NCI-H526 (cell line): ENCODE measurements around the gene HSD17B11.
"Not testable (repeated sequence)": the region's sequence is repeated elsewhere in the genome, so short reads cannot be mapped to it uniquely, and the experiment has no call there.

Experiments used
- DNase-seq, 2 experiments: peaks; one replicate each; lab custom pipeline; 2025; lab: John Stamatoyannopoulos, UW

Gene HSD17B11

DNA sequence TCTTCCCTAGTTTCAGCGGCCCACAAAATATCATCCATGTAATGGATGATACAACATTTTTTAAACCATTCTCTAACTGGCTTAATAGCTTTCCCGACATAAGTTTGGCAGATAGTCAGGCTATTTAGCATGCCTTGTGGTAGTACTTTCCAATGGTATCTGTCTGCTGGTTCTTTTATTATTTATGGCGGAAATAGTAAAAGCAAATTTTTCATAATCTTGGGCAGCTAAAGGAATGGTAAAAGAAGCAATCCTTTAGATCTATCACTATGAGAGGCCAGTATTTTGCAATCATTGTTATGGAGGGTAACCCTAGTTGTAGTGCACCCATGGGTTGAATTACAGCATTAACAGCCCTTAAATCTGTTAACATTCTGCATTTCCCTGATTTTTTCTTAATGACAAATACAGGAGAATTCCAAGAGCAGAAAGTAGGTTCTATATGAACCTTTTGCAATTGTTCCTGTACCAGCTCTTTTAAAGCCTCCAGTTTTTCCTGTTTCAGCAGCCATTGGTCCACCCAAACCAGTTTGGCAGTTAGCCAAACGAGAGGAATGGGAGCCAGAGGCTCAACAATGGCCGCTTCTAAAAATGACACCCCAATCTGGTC lies 14.3 kb upstream of the HSD17B11 start:
- no peak for DNase-seq

DNA sequence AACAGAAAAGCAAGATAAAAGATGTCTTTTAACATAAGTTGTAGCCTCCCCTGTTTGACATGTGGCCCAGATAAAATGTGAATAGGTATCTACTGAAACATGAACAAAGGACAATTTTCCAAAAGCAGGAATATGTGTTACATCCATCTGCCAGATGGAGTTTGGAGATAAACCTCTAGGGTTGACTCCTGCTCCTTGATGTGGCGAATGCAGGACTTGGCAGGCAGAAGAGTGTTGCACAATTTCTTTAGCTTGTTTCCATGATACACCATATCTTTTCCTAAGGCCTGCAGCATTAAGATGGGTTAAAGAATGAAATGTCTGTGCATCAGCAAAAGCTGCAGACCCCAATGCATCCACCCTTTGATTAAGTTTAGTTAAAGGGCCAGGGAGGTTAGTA lies 12.7 kb upstream of the HSD17B11 start:
- not testable (repeated sequence) for DNase-seq

DNA sequence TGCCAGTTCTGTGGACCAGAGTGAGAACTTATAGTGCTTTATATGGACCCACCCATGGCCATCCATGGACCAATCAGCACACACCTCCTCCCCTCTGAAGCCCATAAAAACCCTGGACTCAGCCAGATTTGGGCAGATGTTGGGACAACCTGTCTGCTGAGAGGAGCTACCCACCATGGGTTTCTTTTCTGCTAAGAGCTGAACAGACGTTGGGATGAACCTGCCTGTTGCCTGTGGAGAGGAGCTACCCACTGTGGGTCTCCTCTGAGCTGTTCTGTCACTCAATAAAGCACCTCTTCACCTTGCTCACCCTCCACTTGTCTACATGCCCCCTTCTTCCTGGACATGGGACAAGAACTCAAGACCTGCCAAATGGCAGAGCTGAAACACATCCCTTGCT lies 9.0 kb upstream of the HSD17B11 start:
- DNase-seq, result no peak

DNA sequence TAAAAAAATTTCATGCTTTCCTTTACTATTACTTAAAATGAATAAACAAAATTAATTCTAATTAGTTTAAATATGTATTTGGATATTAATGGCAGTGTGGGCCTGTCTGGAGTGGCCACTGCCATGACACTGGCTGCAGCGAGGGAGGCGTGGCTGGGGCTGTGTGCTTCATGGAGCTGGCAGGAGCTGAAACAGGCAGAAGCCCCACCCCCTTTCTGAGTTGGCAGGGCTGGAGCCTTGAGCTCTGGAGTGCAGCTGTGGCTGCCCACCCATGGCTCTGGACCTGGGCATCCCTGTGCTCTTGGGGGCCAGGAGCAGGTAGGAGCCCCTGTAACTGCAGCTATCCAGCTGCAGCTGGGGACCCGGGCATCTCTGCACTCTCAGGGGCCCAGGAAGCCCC lies 8.2 kb upstream of the HSD17B11 start:
- peak in 1 of 2 experiments; percentile 1 for DNase-seq

DNA sequence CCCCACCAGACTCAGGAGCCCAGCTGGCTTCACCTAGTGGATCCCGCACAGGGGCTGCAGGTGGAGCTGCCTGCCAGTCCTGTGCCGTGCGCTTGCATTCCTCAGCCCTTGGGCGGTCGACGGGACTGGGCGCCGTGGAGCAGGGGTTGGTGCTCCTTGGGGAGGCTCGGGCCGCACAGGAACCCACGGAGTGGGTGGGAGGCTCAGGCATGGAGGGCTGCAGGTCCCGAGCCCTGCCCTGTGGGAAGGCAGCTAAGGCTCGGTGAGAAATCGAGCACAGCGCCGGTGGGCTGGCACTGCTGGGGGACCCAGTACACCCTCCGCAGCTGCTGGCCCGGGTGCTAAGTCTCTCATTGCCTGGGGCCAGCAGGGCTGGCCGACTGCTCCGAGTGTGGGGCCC lies 4.9 kb upstream of the HSD17B11 start:
- not testable (repeated sequence) for DNase-seq

DNA sequence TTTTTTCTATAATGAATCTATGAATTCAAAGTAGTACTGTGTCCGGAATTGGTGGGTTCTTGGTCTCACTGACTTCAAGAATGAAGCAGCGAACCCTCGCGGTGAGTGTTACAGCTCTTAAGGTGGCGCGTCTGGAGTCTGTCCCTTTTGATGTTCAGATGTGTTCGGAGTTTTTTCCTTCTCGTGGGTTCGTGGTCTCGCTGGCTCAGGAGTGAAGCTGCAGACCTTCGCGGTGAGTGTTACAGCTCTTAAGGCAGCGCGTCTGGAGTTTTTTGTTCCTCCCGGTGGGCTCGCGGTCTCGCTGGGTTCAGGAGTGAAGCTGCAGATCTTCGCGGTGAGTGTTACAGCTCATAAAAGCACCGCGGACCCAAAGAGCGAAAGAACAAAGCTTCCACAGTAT lies 4.1 kb upstream of the HSD17B11 start:
- not testable (repeated sequence) for DNase-seq

DNA sequence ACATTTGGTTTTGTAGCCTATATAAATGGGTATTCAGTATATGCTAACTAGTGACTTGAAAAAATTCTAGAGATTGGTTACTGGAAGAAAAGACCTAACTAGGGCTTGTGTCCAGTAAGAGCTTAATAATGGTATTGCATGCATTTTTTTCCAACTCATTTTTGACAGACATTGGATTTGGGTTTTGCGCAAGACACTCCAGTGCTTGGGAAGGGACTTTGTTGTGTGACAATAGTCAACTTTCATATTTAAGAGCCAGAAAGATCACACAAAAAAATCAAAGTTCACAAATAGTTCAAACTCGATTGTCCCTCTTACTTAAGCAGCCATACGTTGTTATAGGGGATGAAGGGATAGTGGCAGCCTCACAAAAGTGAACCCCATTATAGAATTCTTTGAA lies 1.2 kb upstream of the HSD17B11 start:
- no peak for DNase-seq

DNA sequence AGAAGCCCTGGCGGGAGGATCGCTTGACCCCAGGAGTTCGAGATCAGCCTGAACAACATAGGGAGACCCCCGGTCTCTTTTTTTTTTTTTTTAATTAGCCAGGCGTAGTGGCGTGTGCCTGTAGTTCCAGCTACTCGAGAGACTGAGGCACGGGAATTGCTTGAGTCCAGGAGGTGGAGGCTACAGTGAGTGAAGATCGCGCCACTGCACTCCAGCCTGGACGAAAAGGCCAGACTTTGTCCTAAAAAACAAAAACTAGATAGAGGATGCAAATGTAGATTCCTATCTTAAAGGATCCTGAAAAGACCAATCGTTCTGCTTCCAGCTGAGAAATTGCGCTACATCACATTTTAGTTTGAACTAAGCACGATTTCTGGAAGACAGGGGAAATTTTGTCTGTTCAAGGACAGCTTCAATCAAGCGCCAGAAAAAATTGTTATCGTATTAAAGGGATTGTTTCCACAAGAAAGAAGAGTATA lies 627 bp upstream of the HSD17B11 start:
- DNase-seq, result no peak

DNA sequence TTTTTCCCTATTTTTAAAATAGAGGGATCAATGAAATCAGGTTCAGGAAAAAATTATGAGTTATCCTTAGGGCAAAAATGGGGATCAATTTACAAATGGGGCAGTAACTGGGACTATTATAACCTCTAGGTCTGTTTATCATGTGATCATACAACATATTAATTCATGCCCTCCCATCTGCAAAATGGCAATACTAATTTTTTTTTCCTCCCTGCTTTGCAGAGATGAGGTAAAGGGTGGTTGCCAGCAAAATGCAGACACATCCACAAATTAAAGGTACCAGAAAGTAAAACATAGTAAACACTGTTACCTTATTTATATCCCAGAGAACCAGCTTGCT lies 467 bp downstream of the HSD17B11 start:
- DNase-seq, result peak in 1 of 2 experiments; percentile 26

DNA sequence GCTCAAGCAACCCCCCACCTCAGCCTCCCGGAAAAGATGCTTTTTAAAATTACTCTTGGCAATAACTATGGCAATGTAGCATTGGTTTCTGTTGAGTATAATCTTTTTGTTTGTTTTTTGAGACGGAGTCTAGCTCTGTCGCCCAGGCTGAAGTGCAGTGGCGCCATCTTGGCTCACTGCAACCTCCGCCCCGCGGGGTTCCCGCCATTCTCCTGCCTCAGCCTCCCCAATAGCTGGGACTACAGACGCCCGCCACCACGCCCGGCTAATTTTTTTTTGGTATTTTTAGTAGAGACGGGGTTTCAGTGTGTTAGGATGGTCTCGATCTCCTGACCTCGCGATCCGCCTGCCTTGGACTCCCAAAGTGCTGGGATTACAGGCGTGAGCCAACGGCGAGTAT lies 933 bp downstream of the HSD17B11 start:
- DNase-seq, result peak in 1 of 2 experiments; percentile 5

DNA sequence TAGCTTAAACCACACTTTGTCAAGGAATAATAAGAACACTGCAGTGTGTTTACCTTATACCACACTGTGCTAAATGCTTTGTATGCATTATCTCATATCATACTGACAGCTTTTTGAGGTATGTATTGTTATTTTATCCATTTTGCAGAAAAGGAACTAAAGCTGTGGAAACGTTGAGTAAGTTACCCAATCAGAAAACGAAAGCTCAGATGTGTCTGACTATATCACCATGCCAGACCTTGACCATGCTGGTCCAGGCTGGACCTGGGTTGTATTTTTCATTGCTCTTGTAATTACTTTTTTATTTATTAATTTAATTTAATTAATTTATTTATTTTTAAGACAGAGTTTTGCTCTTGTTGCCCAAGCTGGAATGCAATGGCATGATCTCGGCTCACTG lies 2.1 kb downstream of the HSD17B11 start:
- DNase-seq, result no peak

DNA sequence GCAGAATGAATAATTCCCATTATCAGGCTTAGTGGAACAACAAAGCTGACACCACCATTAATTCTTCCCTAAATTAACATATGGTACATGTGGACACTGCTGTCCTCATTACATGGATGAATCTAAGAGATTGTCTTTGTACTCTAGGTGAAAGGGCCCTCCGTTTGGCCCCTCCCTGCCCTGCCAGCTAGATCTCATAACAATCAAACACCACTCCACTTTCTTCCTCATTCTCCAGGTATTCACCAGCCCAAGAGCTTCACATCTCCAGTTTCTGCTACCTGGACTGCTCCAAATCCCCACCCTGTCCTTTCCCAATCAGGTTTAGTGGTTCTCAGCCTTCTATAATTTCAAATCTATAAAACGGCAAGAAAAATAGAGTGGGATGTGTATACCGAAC lies 3.8 kb downstream of the HSD17B11 start:
- DNase-seq, result no peak

DNA sequence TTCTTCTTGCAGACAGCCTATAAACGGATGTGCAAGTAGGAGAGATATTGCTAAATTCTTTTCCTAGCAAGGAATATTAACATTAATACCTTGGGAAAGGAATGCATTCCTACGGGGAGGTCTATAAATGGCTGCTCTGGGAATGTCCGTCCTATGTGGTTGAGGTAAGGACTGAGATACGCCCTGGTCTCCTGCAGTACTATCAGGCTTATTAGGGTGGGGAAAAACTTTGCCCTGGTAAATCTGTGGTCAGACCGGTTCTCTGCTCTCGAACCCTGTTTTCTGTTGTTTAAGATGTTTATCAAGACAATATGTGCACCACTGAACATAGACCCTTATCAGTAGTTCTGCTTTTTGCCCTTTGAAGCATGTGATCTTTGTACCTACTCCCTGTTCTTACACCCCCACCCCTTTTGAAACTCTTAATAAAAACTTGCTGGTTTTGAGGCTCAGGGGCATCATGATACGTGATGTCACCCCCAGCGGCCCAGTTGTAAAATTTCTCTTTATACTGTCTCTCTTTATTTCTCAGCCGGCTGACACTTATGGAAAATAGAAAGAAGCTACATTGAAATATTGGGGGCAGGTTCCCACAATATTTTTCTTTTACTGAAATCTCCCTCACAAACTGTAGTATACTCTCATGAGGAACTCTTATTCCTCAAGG lies 6.4 kb downstream of the HSD17B11 start:
- DNase-seq, result not testable (repeated sequence)

DNA sequence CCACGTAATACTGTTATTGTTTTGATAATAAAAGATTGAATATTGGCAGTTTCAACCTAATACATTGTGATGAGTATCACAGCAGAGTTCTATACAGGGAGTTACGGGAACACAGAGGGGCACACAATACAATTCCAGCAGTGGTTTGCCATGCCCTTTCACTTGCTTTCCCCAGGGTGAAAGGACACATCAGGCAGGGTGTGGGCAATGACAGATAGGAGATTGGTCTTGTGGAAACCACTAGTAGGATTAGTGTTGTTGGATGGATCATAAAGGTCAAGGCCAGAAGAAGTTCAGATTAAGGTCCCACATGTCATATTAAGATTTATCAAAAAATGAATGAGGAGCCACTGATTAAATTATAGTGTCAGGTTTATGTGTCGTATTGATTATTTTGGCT lies 8.1 kb downstream of the HSD17B11 start:
- DNase-seq, result no peak

DNA sequence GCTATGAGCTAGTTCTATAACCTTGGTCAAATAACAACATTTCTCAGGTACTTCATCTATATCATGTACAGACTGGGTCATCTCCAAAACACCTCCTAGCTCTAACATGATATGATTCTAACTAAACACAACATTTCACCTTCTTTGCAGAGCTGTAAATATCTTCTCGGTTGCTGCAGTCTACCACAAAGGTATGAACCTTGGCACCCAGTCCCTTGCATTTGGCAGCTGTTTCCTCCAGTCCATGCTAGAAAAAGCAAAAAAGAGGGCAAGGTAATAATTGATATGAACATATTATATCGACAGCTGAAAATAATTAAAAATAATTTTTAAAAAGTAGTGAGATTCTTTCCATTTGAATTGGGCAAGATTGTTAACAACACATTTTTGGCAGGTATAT lies 8.9 kb downstream of the HSD17B11 start:
- DNase-seq, result no peak

DNA sequence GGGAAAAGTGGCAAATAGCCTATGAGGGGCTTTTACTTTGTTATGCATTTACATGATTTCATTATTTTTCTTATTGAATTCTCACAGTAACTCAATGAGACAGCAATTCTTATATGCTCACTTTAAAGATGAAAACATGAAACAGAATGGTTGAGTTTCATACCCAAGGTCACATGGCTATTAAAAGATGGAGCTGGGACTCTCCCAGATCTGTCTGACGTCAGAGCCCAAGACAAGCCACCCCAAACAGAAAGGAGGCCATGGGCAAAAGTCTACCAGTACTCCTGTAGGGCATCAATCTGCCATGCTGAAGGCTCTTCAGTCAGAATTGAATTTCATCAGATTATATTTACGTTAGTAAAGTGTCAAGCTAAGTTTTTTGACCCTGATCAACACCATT lies 13.2 kb downstream of the HSD17B11 start:
- DNase-seq, result no peak

DNA sequence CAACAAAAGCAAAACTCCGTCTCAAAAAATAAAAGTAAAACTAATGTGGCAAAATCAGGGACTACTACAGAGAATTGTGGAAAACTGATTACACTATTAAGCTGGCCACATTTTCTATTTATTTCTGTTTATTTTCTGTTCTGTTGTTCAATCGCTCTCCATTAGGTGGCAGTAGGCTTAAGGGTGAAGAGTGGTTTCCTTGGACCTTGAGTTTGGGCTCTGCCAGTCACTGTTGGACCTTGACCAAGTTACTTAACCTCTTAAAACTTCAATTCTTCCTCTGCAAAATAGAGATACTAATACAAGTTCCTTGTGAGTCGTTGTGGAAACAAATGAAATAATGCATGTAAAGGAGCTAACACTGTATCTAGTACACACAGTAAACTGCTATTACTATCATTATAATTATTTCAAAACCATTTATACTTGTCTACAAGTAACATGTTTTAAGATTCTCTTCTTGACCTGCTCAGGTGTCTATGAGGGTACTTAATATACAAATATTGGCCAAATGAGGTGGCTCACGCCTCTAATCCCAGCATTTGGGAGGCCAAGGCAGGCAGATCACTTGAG lies 15.2 kb downstream of the HSD17B11 start:
- DNase-seq, result peak in 1 of 2 experiments; percentile 20

DNA sequence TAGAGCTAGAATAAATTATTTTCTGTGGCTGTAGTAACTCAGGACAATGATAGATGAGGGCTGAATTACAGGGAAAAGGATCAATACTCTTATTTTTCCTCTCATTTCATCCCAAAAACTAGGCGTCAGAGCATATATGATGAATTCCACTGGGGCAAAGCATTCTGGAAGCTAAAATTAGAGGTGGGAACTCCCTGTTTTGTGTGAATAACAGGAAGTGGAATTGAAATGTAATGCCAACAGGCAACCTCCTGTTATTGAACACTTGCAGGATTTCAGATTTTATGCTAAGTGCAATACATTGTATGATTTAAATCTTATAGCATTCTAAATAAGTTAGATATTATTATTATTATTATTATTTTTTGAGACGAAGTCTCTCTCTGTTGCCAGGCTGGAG lies 20.9 kb downstream of the HSD17B11 start:
- no peak for DNase-seq

DNA sequence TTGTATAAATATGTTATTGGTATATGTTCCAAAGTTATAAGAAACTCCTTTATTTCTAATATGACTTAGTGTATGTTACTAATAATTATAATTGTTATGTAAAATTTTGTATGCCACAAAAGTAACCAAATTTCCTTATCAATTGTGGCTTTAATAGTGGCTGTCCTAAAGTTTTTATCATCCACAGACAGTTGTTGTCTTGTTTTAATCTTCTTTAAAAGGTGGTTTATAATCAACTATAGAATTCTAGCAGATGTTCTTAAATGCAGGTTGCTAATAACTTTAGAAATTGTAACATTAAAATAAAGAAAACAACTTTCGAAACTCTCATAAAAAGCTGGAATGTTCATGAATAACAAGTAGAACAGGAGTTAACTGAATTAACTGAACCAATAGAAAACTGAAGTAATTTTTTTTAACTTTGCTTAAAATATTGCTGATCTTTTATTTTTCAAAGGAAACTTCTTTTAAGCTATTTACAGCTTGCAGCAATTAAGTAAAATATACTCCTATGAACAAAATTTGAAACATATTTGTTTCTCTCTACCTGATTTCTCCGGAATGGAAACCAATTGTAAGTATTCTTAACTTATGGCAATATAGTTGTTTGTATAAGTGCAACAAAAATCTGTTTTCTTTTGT lies 24.3 kb downstream of the HSD17B11 start:
- DNase-seq, result no peak

DNA sequence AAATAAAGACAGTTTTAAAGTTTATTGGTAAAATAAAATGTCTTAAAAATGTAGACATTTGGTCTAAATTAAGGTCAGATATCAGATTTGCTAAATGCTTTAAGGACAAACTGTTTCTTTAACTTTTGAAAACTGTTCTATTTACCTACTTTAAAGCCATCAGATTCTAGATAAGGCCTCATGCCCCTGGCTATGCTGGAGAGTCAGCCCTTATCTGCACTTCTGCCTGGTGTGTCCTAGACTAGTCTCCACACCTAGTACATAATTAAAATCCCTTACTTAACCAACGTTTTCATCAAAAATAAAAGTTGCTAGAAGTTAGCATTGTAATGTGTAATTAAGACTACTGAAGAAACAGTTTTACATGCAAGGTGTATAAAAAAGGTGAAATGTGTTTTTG lies 25.6 kb downstream of the HSD17B11 start:
- no peak for DNase-seq

DNA sequence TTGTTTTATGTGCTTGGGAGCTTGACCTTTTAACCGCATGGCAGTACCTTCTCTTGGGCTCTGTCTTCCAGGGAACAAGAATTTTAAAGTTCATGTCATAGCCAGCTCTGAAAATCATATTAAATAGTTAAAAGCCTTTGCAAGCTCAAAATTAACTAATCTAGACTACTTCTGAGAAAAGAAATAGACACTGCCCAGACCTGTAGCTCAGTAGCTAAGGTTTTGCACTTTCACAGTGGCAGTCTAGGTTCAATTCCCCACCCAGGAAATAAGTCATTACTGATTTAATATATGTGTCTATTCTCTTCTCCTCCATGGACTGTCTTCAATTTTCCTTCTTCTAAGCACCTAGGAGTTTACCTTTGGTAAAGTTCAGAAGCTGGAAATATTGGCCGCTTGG lies 27.4 kb downstream of the HSD17B11 start:
- no peak for DNase-seq

DNA sequence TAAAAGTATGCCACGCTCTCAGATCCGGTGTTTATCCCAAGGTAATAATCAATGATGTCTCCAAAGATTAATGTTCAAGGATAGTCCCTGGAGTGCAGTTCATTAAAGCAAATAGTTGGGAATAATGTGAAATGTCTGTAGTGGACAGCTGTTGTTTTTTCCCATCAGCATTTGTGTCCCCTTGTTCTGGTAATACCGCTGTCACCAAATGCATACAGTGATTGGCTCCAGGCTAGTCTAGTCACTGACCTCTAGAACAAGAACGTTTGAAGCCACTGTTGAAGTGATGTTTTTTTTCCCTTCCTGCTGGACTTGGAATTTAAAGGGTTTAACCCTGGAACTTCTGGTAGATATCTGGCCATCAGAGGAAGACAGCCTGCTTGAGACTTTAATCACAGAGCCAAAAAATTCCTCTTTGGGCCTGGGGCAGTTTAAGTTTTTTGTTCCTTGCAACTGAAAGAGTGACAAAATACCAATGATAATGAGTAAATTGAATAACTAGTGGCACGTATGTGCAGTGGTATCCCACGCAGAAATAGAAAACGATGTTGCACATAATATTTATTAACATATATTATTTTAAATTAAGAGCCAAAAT lies 30.6 kb downstream of the HSD17B11 start:
- no peak for DNase-seq

DNA sequence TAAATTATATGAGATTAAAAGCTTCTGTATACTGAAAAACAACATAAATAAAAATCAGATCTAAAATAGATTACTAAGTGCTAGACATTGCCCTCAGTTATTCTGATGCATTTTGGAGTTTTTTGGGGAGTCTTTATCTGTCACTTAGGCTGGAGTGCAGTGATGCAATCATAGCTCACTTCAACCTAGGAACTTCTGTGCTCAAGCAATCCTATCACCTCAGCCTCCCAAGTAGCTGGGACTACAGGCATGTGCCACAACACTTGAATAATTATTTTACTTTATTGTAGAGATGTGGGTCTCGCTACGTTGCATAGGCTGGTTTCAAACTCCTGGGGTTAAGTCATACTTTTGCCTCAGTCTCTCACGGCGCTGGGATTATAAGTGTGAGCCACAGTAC lies 31.7 kb downstream of the HSD17B11 start:
- DNase-seq, result no peak
